PC-9 (cell line): Measurements from ENCODE around the gene CDC42BPB. TPM values are rescaled to one million over a fixed set of nuclear protein-coding genes. Genes with fewer than 3 reads are reported as not detected.

ENCODE experiments used
- BruUV-seq: library from RNA; stranded (reverse); fragments of 400-500 nt; replicated peaks from 2 replicates; lab custom pipeline; 2021; lab: Mats Ljungman, UMichigan
- CTCF ChIA-PET: fragments of 300-600 bp; sonication (Branson Sonifier 250); formaldehyde crosslinking; loops from one replicate; lab custom pipeline; 2022; ENCODE audit warnings: antibody characterized with exemption; lab: Charles Lee
- POLR2A ChIA-PET: fragments of 300-600 bp; sonication (Branson Sonifier 250); formaldehyde crosslinking; loops from one replicate; lab custom pipeline; 2022; ENCODE audit warnings: antibody characterized with exemption; ENCODE audit not compliant: unreplicated experiment; lab: Charles Lee
- DNase-seq, 2 experiments: peaks; one replicate each; pipeline versions ENCODE4 v3.0.0 to v3.0.0-alpha.2; 2015 to 2022; ENCODE audit warnings: mixed read lengths in 1 of 2
- H2AFZ ChIP-seq: fragments of 200-600 bp; sonication (generic); 2 replicates; pipeline ENCODE4 v1.8.1; 2017; ENCODE audit warnings: antibody characterized with exemption
- H3F3A ChIP-seq: fragments of 200-600 bp; sonication (generic); 2 replicates; pipeline ENCODE4 v1.8.1; 2017; ENCODE audit warnings: antibody characterized with exemption, mild to moderate bottlenecking, low read depth; ENCODE audit not compliant: insufficient read depth
- H3K27ac ChIP-seq: fragments of 200-600 bp; sonication (generic); 2 replicates; pipeline ENCODE4 v1.6.1; 2016; ENCODE audit warnings: mixed run types
- H3K27me3 ChIP-seq: fragments of 200-600 bp; sonication (generic); 2 replicates; pipeline ENCODE4 v1.6.1; 2016; ENCODE audit warnings: low read depth, mixed run types; ENCODE audit not compliant: insufficient read depth
- H3K36me3 ChIP-seq: fragments of 200-600 bp; sonication (generic); 2 replicates; pipeline ENCODE4 v1.6.1; 2016; ENCODE audit warnings: low read depth, mixed run types
- H3K4me1 ChIP-seq: fragments of 200-600 bp; sonication (generic); replicated peaks from 2 replicates; pipeline ENCODE4 v1.6.1; 2016; ENCODE audit warnings: mixed run types; ENCODE audit not compliant: insufficient read depth
- H3K4me2 ChIP-seq: fragments of 200-600 bp; sonication (generic); 2 replicates; pipeline ENCODE4 v1.6.1; 2017; ENCODE audit warnings: mixed run types
- H3K4me3 ChIP-seq: fragments of 200-600 bp; sonication (generic); 2 replicates; pipeline ENCODE4 v1.6.1; 2016; ENCODE audit warnings: mixed run types
- H3K79me2 ChIP-seq: fragments of 200-600 bp; sonication (generic); 2 replicates; pipeline ENCODE4 v1.6.1; 2017; ENCODE audit warnings: low read depth, mixed run types
- H3K9me2 ChIP-seq: fragments of 200-600 bp; sonication (generic); 2 replicates; pipeline ENCODE4 v1.8.1; 2017; ENCODE audit warnings: mild to moderate bottlenecking; ENCODE audit not compliant: insufficient read depth
- H3K9me3 ChIP-seq: fragments of 200-600 bp; sonication (generic); 2 replicates; pipeline ENCODE4 v1.8.1; 2016; ENCODE audit warnings: low read depth; ENCODE audit not compliant: insufficient read depth
- H4K20me1 ChIP-seq: fragments of 200-600 bp; sonication (generic); 2 replicates; pipeline ENCODE4 v1.8.1; 2017; ENCODE audit not compliant: insufficient read depth
- EZH2 ChIP-seq: fragments of 200-600 bp; sonication (generic); IDR thresholded peaks from 2 replicates; pipeline ENCODE4 v1.8.0; 2017; ENCODE audit warnings: antibody characterized with exemption, low read depth
- intact Hi-C: fragments of 100-400 bp; cut with micrococcal nuclease; formaldehyde crosslinking; loops from one replicate; pipeline ENCODE4 v1.10.0; 2022; ENCODE audit not compliant: unreplicated experiment
- total RNA-seq: library from RNA; stranded (reverse); gene quantifications from 2 replicates; pipeline ENCODE4 v1.2.3, GENCODE V29; 2021
- TF ChIP-seq, protein P1 (sequence below): fragments of 200-600 bp; sonication (generic); conservative IDR thresholded peaks from 2 replicates; pipeline ENCODE4 v1.6.1; 2017; ENCODE audit warnings: mixed run types, antibody characterized with exemption, mild to moderate bottlenecking, moderate library complexity

The CDC42BPB gene
- total RNA-seq, 1 experiment from 2014 or later = 203 TPM

DNA sequence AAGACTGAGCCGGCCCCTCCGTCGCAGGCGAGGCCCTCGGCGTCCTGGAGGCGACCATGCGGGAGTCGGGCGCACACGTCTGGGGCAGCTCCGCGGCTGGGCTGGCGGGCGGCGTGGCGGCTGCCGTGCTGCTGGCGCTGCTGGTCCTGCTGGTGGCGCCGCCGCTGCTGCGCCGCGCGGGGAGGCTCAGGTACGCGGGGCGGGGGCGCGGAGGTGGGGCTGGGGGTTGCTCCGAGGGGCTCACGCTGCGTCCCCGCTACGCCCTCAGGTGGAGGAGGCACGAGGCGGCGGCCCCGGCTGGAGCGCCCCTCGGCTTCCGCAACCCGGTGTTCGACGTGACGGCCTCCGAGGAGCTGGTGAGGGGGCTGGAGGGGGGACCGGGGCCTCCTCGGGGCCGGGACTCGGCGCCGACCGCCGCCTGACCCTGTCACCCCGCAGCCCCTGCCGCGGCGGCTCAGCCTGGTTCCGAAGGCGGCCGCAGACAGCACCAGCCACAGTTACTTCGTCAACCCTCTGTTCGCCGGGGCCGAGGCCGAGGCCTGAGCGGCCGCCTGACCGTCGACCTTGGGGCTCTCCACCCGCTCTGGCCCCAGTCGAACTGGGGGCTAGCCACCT lies 127.1 kb downstream of the CDC42BPB start:
- BruUV-seq = no TSS peak
- no peak for TF ChIP-seq EZH2
- TF ChIP-seq, protein P1, sequence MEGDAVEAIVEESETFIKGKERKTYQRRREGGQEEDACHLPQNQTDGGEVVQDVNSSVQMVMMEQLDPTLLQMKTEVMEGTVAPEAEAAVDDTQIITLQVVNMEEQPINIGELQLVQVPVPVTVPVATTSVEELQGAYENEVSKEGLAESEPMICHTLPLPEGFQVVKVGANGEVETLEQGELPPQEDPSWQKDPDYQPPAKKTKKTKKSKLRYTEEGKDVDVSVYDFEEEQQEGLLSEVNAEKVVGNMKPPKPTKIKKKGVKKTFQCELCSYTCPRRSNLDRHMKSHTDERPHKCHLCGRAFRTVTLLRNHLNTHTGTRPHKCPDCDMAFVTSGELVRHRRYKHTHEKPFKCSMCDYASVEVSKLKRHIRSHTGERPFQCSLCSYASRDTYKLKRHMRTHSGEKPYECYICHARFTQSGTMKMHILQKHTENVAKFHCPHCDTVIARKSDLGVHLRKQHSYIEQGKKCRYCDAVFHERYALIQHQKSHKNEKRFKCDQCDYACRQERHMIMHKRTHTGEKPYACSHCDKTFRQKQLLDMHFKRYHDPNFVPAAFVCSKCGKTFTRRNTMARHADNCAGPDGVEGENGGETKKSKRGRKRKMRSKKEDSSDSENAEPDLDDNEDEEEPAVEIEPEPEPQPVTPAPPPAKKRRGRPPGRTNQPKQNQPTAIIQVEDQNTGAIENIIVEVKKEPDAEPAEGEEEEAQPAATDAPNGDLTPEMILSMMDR = no peak
- ChIA-PET POLR2A (no interaction called here), CTCF (no interaction called here)
- H3K36me3 ChIP-seq = no peaks in the 10 kb centered on the region
- H3K4me3 ChIP-seq = no peak overlapping the region
- no peaks in the 10 kb centered on the region for H3K9me2 ChIP-seq
- no peak overlapping the region for H3K27ac ChIP-seq
- no peaks in the 10 kb centered on the region for H3K9me3 ChIP-seq
- peaks cover 60% of the 10 kb centered on the region for H3F3A ChIP-seq
- intact Hi-C loops = no loop called here
- H3K4me2 ChIP-seq = no peak overlapping the region
- H3K4me1 ChIP-seq = peaks cover 20% of the 10 kb centered on the region
- H2AFZ ChIP-seq = no peak overlapping the region
- H3K79me2 ChIP-seq = no peaks in the 10 kb centered on the region
- H3K27me3 ChIP-seq = no peaks in the 10 kb centered on the region
- no peak for DNase-seq
- no peaks in the 10 kb centered on the region; the same call in 1 of the 2 replicates for H4K20me1 ChIP-seq

DNA sequence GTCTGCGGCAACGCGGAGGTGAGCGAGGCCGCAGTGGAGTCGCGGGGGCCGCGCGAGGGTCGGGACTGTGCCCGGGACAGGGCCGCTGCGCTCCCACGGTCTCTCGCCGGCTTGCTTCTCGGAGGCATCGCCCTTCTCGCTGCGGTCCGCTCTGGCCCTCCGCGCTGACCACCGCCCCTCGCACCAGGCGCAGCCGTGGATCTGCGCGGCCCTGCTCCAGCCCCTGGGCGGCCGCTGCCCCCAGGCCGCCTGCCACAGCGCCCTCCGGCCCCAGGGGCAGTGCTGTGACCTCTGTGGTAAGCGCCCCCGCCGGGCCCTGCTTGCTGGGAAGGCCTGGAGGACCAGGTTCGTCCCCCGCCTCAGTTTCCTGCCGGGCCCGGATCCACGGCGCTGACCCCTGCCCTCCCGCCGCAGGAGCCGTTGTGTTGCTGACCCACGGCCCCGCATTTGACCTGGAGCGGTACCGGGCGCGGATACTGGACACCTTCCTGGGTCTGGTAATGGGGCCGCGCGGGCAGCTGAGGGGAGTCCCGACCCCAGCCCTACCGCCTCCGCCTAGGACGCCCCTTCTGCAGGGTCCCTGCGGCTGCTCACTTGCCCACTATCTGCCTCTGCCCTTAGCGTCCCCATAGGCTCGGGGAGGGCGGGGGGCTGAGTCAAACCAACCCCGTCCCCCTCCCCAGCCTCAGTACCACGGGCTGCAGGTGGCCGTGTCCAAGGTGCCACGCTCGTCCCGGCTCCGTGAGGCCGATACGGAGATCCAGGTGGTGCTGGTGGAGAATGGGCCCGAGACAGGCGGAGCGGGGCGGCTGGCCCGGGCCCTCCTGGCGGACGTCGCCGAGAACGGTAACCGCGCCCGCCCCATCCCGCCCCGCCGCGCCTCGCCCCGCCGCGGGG lies 127.9 kb downstream of the CDC42BPB start:
- ChIA-PET POLR2A (no interaction called here), CTCF (no interaction called here)
- BruUV-seq = no TSS peak
- Histone ChIP-seq H3K4me3 (no peak overlapping the region; the same call in 1 of the 2 replicates), H3K27ac (no peak overlapping the region), H3K36me3 (no peaks in the 10 kb centered on the region), H4K20me1 (no peaks in the 10 kb centered on the region; the same call in 1 of the 2 replicates), H3K79me2 (no peaks in the 10 kb centered on the region), H3K9me3 (no peaks in the 10 kb centered on the region), H3K4me1 (peaks cover 20% of the 10 kb centered on the region), H3F3A (peaks cover 53% of the 10 kb centered on the region), H3K4me2 (peak overlapping the region; percentile 99; the same call in 1 of the 2 replicates), H3K27me3 (no peaks in the 10 kb centered on the region), H3K9me2 (no peaks in the 10 kb centered on the region), H2AFZ (no peak overlapping the region)
- no peak for TF ChIP-seq EZH2
- TF ChIP-seq, protein P1 = no peak
- DNase-seq = no peak
- intact Hi-C loops = loop anchor here (2.0 to 5.0 kb wide), 4 partner anchors 143 to 1262 kb away; partner anchors contain the start of gene RCOR1

DNA sequence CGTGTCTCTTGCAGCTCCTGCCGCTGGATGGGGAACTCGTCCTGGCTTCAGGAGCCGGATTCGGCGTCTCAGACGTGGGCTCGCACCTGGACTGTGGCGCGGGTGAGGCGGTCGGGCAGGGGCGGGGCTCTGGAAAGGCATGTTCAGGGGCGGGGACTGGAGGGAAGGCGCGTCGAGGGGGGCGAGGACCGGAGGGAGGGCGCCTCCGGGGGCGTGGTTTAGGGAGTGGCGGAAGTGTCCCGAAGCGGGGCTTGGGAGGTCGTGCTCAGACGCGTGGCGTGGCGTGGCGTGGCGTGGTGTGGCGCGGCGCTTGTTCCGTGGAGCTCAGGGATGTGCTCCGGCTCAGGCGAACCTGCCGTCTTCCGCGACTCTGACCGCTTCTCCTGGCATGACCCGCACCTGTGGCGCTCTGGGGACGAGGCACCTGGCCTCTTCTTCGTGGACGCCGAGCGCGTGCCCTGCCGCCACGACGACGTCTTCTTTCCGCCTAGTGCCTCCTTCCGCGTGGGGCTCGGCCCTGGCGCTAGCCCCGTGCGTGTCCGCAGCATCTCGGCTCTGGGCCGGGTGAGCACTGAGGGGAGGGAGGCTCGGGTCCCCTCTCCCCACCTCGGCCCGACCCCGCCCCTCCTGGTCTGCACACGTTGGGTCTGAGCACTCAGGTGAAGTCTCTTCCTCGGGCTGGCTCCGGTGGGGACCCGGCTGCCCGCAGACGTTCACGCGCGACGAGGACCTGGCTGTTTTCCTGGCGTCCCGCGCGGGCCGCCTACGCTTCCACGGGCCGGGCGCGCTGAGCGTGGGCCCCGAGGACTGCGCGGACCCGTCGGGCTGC lies 128.7 kb downstream of the CDC42BPB start:
- intact Hi-C loops = loop anchor here (2.0 to 5.0 kb wide), 4 partner anchors 144 to 1261 kb away; partner anchors contain the start of gene RCOR1
- peak; percentile 83 to 97 for DNase-seq
- H3K27me3 ChIP-seq = no peaks in the 10 kb centered on the region
- no peaks in the 10 kb centered on the region for H4K20me1 ChIP-seq
- peaks cover 45% of the 10 kb centered on the region for H3F3A ChIP-seq
- H3K79me2 ChIP-seq = no peaks in the 10 kb centered on the region
- H3K9me2 ChIP-seq = no peaks in the 10 kb centered on the region
- peak overlapping the region; percentile 99 for H3K4me2 ChIP-seq
- peaks cover 20% of the 10 kb centered on the region for H3K4me1 ChIP-seq
- peak overlapping the region; percentile 87 for H3K4me3 ChIP-seq
- H3K36me3 ChIP-seq = no peaks in the 10 kb centered on the region
- H3K27ac ChIP-seq = peak overlapping the region; percentile 74
- TSS peak; percentile 35 for BruUV-seq
- CTCF ChIA-PET = interaction anchor here (0.5 to 0.7 kb wide), 2 partner anchors 209 to 1168 kb away, joined by 3 to 4 read pairs; no protein-coding TSS in a partner anchor
- H3K9me3 ChIP-seq = no peaks in the 10 kb centered on the region
- POLR2A ChIA-PET = interaction anchor here (0.5 to 0.6 kb wide), 2 partner anchors 566 to 900 kb away, joined by 3 to 6 read pairs; partner anchors contain the start of genes CINP and TECPR2
- H2AFZ ChIP-seq = peak overlapping the region; percentile 96
- no peak for TF ChIP-seq EZH2
- TF ChIP-seq, protein P1 = no peak
